Esophagus muscularis mucosa (tissue), 3 donors: ENCODE measurements around the gene NSMF.

Experiments
- CTCF ChIP-seq, 3 experiments: fragments of 200-600 bp in 2 of 3; fragments of 450-650 bp in 1 of 3; sonication (generic) in 2 of 3; IDR thresholded peaks; one replicate each; pipeline ENCODE4 v1.5.1; 2017 to 2019; ENCODE audit warnings: antibody characterized with exemption in 3 of 3, mild to moderate bottlenecking in 2 of 3, moderate library complexity in 1 of 3
- POLR2AphosphoS5 ChIP-seq, 2 donors: sonication (generic); formaldehyde crosslinking; IDR thresholded peaks; one replicate each; pipeline ENCODE4 v1.6.1; 2017; ENCODE audit warnings: antibody characterized with exemption in 2 of 2

GRCh38 chr9:137480686-137481683 lies 21.9 kb upstream of the NSMF start:
- TF ChIP-seq CTCF (IDR thresholded peaks at IDR 0.05) (no peak), POLR2AphosphoS5 (IDR thresholded peaks at IDR 0.05) (no peak)
